Measurements from ENCODE around the gene RAB26. TPM values are rescaled to one million over a fixed set of nuclear protein-coding genes. Genes with fewer than 3 reads are reported as not detected.

The RAB26 gene
- total and polyA plus RNA-seq, 9 donors = 0.12 to 0.80 (median 0.35) TPM; not detected in 5

- Histone ChIP-seq H3K36me3 (no peaks in the 10 kb centered on the region), H3K27me3 (no peaks in the 10 kb centered on the region), H3K27ac (no peak overlapping the region), H3K4me3 (no peak overlapping the region), H3K4me1 (ENCODE audit: insufficient read depth) (no peaks in the 10 kb centered on the region), H3K9me3 (no peaks in the 10 kb centered on the region)
- intact Hi-C loops (cut with DNase I) = no loop called here
- TF ChIP-seq POLR2A (IDR thresholded peaks at IDR 0.05) (no peak), CTCF (IDR thresholded peaks at IDR 0.05) (no peak), EP300 (IDR thresholded peaks at IDR 0.05) (no peak)
- WGBS, 3 donors = 85 to 92% (median 87%) methylated on average over 24 to 25 of the region's 25 CpGs
- no peak for DNase-seq
Measured at GRCh38 chr16:2189252-2189893, 40.9 kb downstream of the RAB26 start.

GRCh38 chr16:2190002-2190658 lies 41.7 kb downstream of the RAB26 start:
- WGBS, 3 donors = 75 to 78% (median 77%) methylated on average over 22 to 24 of the region's 24 CpGs
- Histone ChIP-seq H3K9me3 (no peaks in the 10 kb centered on the region), H3K36me3 (no peaks in the 10 kb centered on the region), H3K4me3 (no peak overlapping the region), H3K27me3 (no peaks in the 10 kb centered on the region), H3K4me1 (ENCODE audit: insufficient read depth) (no peaks in the 10 kb centered on the region), H3K27ac (no peak overlapping the region)
- DNase-seq = no peak
- intact Hi-C loops (cut with DNase I) = no loop called here
- TF ChIP-seq EP300 (IDR thresholded peaks at IDR 0.05) = no peak
- TF ChIP-seq POLR2A (IDR thresholded peaks at IDR 0.05) = no peak
- TF ChIP-seq CTCF (IDR thresholded peaks at IDR 0.05) = no peak

GRCh38 chr16:2190659-2191445 lies 42.4 kb downstream of the RAB26 start:
- WGBS, 3 donors = 65 to 71% (median 68%) methylated on average over 20 to 25 of the region's 25 CpGs
- H3K36me3 ChIP-seq = no peaks in the 10 kb centered on the region
- H3K4me3 ChIP-seq = no peak overlapping the region
- H3K9me3 ChIP-seq = no peaks in the 10 kb centered on the region
- no peak overlapping the region for H3K27ac ChIP-seq
- intact Hi-C loops (cut with DNase I) = no loop called here
- TF ChIP-seq POLR2A (IDR thresholded peaks at IDR 0.05) (no peak), CTCF (IDR thresholded peaks at IDR 0.05) (no peak), EP300 (IDR thresholded peaks at IDR 0.05) (no peak)
- DNase-seq = no peak
- H3K4me1 ChIP-seq (ENCODE audit: insufficient read depth) = no peaks in the 10 kb centered on the region
- peaks cover 2% of the 10 kb centered on the region for H3K27me3 ChIP-seq

GRCh38 chr16:2191446-2191706 lies 43.0 kb downstream of the RAB26 start:
- Histone ChIP-seq H3K4me1 (ENCODE audit: insufficient read depth) (no peaks in the 10 kb centered on the region), H3K36me3 (no peaks in the 10 kb centered on the region), H3K27ac (no peak overlapping the region), H3K9me3 (no peaks in the 10 kb centered on the region), H3K27me3 (peaks cover 2% of the 10 kb centered on the region), H3K4me3 (no peak overlapping the region)
- no peak for DNase-seq
- TF ChIP-seq EP300 (IDR thresholded peaks at IDR 0.05) = no peak
- no peak for TF ChIP-seq CTCF (IDR thresholded peaks at IDR 0.05)
- TF ChIP-seq POLR2A (IDR thresholded peaks at IDR 0.05) = no peak
- 70 to 89% (median 83%) methylated on average over 8 to 11 of the region's 11 CpGs for WGBS, 3 donors
- intact Hi-C loops (cut with DNase I) = no loop called here

All from ovary (tissue), 9 donors.